WTC11 (cell line): ENCODE measurements around the gene SAMD13. TPM values are rescaled to one million over a fixed set of nuclear protein-coding genes. Genes with fewer than 3 reads are reported as not detected.
A peak's percentile ranks its signal among the peaks of the same experiment; 100 is the strongest.

Experiments used
- ATAC-seq: fragments of 200-7000 bp; cut with Tn5 transposase; 2 replicates; pipeline ENCODE4 v1.10.0; 2021; ENCODE audit warnings: mild to moderate bottlenecking, moderate library complexity
- CTCF ChIA-PET: fragments of 300-600 bp; sonication (Branson Sonifier 250); formaldehyde crosslinking; loops from one replicate; lab custom pipeline; 2021; ENCODE audit warnings: antibody characterized with exemption; lab: Charles Lee
- POLR2A ChIA-PET: fragments of 350-600 bp; sonication (Branson Sonifier 250); formaldehyde crosslinking; loops from one replicate; lab custom pipeline; 2021; ENCODE audit warnings: antibody characterized with exemption; lab: Charles Lee
- DNase-seq: peaks from one replicate; pipeline ENCODE4 v3.0.0; 2021; ENCODE audit warnings: low spot score
- H3K27ac Mint-ChIP-seq: 2 replicates; pipeline ENCODE4 v1.8.0; 2021; ENCODE audit warnings: mixed read lengths
- H3K27me3 Mint-ChIP-seq: 2 replicates; pipeline ENCODE4 v1.8.0; 2021; ENCODE audit warnings: low read depth, mild to moderate bottlenecking, moderate library complexity, mixed read lengths
- H3K36me3 Mint-ChIP-seq: 2 replicates; pipeline ENCODE4 v1.8.0; 2021; ENCODE audit warnings: mixed read lengths
- H3K4me1 Mint-ChIP-seq: 2 replicates; pipeline ENCODE4 v1.8.0; 2022; ENCODE audit warnings: mixed read lengths
- H3K4me3 Mint-ChIP-seq: 2 replicates; pipeline ENCODE4 v1.8.0; 2021; ENCODE audit warnings: mild to moderate bottlenecking, moderate library complexity, mixed read lengths
- H3K9me3 Mint-ChIP-seq: 2 replicates; pipeline ENCODE4 v1.8.0; 2021; ENCODE audit warnings: mixed read lengths
- ARID4B ChIP-seq: sonication (generic); formaldehyde crosslinking; IDR thresholded peaks from 2 replicates; pipeline ENCODE4 v1.8.0; 2023; ENCODE audit warnings: missing genetic modification reagents, mild to moderate bottlenecking, borderline replicate concordance
- CREB1 ChIP-seq: sonication (generic); formaldehyde crosslinking; IDR thresholded peaks from 2 replicates; pipeline ENCODE4 v1.8.0; 2023; ENCODE audit warnings: mild to moderate bottlenecking, missing genetic modification reagents
- E2F1 ChIP-seq: sonication (generic); formaldehyde crosslinking; IDR thresholded peaks from 2 replicates; pipeline ENCODE4 v1.8.0; 2022; ENCODE audit warnings: mild to moderate bottlenecking, missing genetic modification reagents
- ELF4 ChIP-seq: sonication (generic); formaldehyde crosslinking; IDR thresholded peaks from 2 replicates; pipeline ENCODE4 v1.8.1; 2022; ENCODE audit warnings: low read depth, mild to moderate bottlenecking, moderate library complexity, missing genetic modification reagents
- GTF2I ChIP-seq: fragments of 250-450 bp; sonication (Bioruptor Pico); conservative IDR thresholded peaks from 2 replicates; pipeline ENCODE4 v1.4.0; 2021; ENCODE audit warnings: mild to moderate bottlenecking
- NR2C2 ChIP-seq: sonication (generic); formaldehyde crosslinking; IDR thresholded peaks from 2 replicates; pipeline ENCODE4 v1.8.0; 2022; ENCODE audit warnings: mild to moderate bottlenecking, missing genetic modification reagents
- NR3C1 ChIP-seq: sonication (generic); formaldehyde crosslinking; conservative IDR thresholded peaks from 2 replicates; pipeline ENCODE4 v1.8.1; 2023; ENCODE audit warnings: low read depth, mild to moderate bottlenecking, missing genetic modification reagents
- OVOL2 ChIP-seq: fragments of 250-450 bp; sonication (Bioruptor Pico); IDR thresholded peaks from 2 replicates; pipeline ENCODE4 v1.9.0; 2021; ENCODE audit warnings: mild to moderate bottlenecking, borderline replicate concordance
- SMAD3 ChIP-seq: sonication (generic); formaldehyde crosslinking; IDR thresholded peaks from 2 replicates; pipeline ENCODE4 v1.8.0; 2022; ENCODE audit warnings: missing genetic modification reagents, mild to moderate bottlenecking, borderline replicate concordance
- STAT6 ChIP-seq: sonication (generic); formaldehyde crosslinking; conservative IDR thresholded peaks from 2 replicates; pipeline ENCODE4 v1.8.1; 2023; ENCODE audit warnings: mild to moderate bottlenecking, low read depth, missing genetic modification reagents, moderate library complexity
- TCF7 ChIP-seq: sonication (generic); formaldehyde crosslinking; IDR thresholded peaks from 2 replicates; pipeline ENCODE4 v1.8.0; 2022; ENCODE audit warnings: mild to moderate bottlenecking, low read depth, missing genetic modification reagents, moderate library complexity
- USF1 ChIP-seq: sonication (generic); formaldehyde crosslinking; IDR thresholded peaks from 2 replicates; pipeline ENCODE4 v1.8.0; 2022; ENCODE audit warnings: mild to moderate bottlenecking, missing genetic modification reagents
- USF2 ChIP-seq: sonication (generic); formaldehyde crosslinking; IDR thresholded peaks from 2 replicates; pipeline ENCODE4 v1.8.1; 2023; ENCODE audit warnings: mild to moderate bottlenecking, missing genetic modification reagents, moderate library complexity
- ZBTB21 ChIP-seq: sonication (generic); formaldehyde crosslinking; IDR thresholded peaks from 2 replicates; pipeline ENCODE4 v1.8.1; 2023; ENCODE audit warnings: mild to moderate bottlenecking, missing genetic modification reagents, borderline replicate concordance
- ZNF416 ChIP-seq: fragments of 250-450 bp; sonication (Bioruptor Pico); IDR thresholded peaks from 2 replicates; pipeline ENCODE4 v1.9.0; 2021; ENCODE audit warnings: mild to moderate bottlenecking, inconsistent platforms
- ZNF423 ChIP-seq: fragments of 250-450 bp; sonication (Bioruptor Pico); IDR thresholded peaks from 2 replicates; pipeline ENCODE4 v2.1.2; 2022; ENCODE audit warnings: mild to moderate bottlenecking, moderate library complexity
- ZNF425 ChIP-seq: fragments of 250-450 bp; sonication (Bioruptor Pico); conservative IDR thresholded peaks from 2 replicates; pipeline ENCODE4 v1.9.0; 2021; ENCODE audit warnings: mild to moderate bottlenecking
- total RNA-seq: library from RNA; stranded (reverse); gene quantifications from 3 replicates; pipeline ENCODE4 v1.2.3, GENCODE V29; 2021
- TF ChIP-seq, protein P1 (sequence below): sonication (generic); formaldehyde crosslinking; IDR thresholded peaks from 2 replicates; pipeline ENCODE4 v1.8.0; 2023; ENCODE audit warnings: missing genetic modification reagents
- TF ChIP-seq, protein P2 (sequence below): sonication (generic); formaldehyde crosslinking; IDR thresholded peaks from 2 replicates; pipeline ENCODE4 v1.8.1; 2023; ENCODE audit warnings: mild to moderate bottlenecking, missing genetic modification reagents, borderline replicate concordance

Gene SAMD13
- total RNA-seq, 1 experiment from 2014 or later = 1.8 TPM

DNA sequence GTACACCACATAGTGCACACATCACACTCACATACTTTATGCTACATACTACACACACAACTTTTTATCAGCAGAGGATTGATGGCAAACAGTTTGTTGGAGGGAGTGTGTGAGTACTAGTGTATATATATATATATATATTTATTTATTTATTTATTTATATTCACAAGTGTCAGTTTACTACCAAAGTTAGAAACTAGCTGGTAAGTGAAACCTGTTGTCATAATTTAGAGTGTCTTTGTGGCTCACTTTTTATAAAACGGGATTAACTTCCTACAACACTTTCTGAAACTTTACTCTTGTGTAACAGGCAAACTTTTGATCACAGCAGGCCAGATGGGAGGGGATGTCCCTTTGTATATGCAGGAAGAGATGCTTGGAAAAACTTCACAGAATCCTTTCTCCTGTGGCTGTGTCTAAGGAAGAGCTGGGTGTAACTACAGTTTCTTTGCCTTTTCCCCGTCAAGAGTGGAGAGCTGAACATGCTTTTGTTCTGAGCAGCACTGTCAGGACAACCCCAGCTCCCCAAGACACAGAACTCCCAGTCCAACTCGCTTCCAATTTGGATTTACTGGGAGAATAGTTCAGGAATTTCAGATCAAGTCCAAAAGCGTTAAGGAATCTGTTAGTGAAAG is 1.9 kb upstream of the SAMD13 start:
- no peak for ATAC-seq
- Mint-ChIP-seq H3K36me3 (peaks cover 7% of the 10 kb centered on the region), H3K9me3 (peaks cover 16% of the 10 kb centered on the region), H3K27me3 (no peaks in the 10 kb centered on the region; the same call in none of the 2 replicates), H3K4me3 (peak overlapping the region; percentile 95)
- POLR2A ChIA-PET = no interaction called here
- TF ChIP-seq, protein P1, sequence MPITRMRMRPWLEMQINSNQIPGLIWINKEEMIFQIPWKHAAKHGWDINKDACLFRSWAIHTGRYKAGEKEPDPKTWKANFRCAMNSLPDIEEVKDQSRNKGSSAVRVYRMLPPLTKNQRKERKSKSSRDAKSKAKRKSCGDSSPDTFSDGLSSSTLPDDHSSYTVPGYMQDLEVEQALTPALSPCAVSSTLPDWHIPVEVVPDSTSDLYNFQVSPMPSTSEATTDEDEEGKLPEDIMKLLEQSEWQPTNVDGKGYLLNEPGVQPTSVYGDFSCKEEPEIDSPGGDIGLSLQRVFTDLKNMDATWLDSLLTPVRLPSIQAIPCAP (CRISPR knock-in tag) = no peak
- TF ChIP-seq ELF4 (CRISPR knock-in tag) = no peak
- no peak for TF ChIP-seq OVOL2 (CRISPR knock-in tag)
- TF ChIP-seq E2F1 (CRISPR knock-in tag) = no peak
- TF ChIP-seq TCF7 (CRISPR knock-in tag) = no peak
- TF ChIP-seq ZNF416 (CRISPR knock-in tag) = no peak
- no peak for TF ChIP-seq ZBTB21 (CRISPR knock-in tag)
- no peak for TF ChIP-seq STAT6 (CRISPR knock-in tag)
- TF ChIP-seq NR2C2 = no peak
- no peak for TF ChIP-seq GTF2I (CRISPR knock-in tag)
- TF ChIP-seq, protein P2, sequence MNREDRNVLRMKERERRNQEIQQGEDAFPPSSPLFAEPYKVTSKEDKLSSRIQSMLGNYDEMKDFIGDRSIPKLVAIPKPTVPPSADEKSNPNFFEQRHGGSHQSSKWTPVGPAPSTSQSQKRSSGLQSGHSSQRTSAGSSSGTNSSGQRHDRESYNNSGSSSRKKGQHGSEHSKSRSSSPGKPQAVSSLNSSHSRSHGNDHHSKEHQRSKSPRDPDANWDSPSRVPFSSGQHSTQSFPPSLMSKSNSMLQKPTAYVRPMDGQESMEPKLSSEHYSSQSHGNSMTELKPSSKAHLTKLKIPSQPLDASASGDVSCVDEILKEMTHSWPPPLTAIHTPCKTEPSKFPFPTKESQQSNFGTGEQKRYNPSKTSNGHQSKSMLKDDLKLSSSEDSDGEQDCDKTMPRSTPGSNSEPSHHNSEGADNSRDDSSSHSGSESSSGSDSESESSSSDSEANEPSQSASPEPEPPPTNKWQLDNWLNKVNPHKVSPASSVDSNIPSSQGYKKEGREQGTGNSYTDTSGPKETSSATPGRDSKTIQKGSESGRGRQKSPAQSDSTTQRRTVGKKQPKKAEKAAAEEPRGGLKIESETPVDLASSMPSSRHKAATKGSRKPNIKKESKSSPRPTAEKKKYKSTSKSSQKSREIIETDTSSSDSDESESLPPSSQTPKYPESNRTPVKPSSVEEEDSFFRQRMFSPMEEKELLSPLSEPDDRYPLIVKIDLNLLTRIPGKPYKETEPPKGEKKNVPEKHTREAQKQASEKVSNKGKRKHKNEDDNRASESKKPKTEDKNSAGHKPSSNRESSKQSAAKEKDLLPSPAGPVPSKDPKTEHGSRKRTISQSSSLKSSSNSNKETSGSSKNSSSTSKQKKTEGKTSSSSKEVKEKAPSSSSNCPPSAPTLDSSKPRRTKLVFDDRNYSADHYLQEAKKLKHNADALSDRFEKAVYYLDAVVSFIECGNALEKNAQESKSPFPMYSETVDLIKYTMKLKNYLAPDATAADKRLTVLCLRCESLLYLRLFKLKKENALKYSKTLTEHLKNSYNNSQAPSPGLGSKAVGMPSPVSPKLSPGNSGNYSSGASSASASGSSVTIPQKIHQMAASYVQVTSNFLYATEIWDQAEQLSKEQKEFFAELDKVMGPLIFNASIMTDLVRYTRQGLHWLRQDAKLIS (CRISPR knock-in tag) = no peak
- no peak for TF ChIP-seq ZNF423 (CRISPR knock-in tag)
- no peak for TF ChIP-seq ZNF425 (CRISPR knock-in tag)
- TF ChIP-seq USF1 (CRISPR knock-in tag) = no peak
- TF ChIP-seq CREB1 (CRISPR knock-in tag) = no peak
- no peak for TF ChIP-seq ARID4B (CRISPR knock-in tag)
- TF ChIP-seq NR3C1 (CRISPR knock-in tag) = no peak
- no peak for TF ChIP-seq USF2 (CRISPR knock-in tag)
- TF ChIP-seq SMAD3 (CRISPR knock-in tag) = no peak
- TF ChIP-seq, all 79 proteins: peak for 0
- CTCF ChIA-PET = no interaction called here
- DNase-seq = no peak
- Mint-ChIP-seq H3K27ac (no peak overlapping the region), H3K4me1 (peaks cover 48% of the 10 kb centered on the region)
